ENCODE measurements around the gene OR2J2.
"Not testable (repeated sequence)": the region's sequence is repeated elsewhere in the genome, so short reads cannot be mapped to it uniquely, and the experiment has no call there.

The OR2J2 gene

DNA sequence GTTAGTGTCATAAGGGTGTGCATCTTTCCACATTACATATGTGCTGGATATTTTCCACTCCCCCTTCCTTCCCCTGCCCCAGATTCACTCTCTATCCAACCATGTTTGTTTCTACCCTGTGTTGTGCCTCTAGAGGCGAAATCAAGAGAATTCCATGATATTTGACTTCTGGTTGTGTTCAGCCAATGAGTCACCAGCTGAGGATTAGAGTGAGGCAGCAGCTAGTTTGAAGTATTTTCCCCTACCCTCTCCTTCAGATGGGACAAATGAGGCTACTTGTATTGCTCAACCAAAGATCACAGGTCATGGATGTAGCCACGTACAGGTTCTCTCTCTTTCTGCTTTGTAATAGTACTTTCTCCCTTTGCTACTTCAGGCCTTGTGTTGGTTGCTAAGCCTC, 24.5 kb upstream of the OR2J2 start:
- TF ChIP-seq, protein P1, sequence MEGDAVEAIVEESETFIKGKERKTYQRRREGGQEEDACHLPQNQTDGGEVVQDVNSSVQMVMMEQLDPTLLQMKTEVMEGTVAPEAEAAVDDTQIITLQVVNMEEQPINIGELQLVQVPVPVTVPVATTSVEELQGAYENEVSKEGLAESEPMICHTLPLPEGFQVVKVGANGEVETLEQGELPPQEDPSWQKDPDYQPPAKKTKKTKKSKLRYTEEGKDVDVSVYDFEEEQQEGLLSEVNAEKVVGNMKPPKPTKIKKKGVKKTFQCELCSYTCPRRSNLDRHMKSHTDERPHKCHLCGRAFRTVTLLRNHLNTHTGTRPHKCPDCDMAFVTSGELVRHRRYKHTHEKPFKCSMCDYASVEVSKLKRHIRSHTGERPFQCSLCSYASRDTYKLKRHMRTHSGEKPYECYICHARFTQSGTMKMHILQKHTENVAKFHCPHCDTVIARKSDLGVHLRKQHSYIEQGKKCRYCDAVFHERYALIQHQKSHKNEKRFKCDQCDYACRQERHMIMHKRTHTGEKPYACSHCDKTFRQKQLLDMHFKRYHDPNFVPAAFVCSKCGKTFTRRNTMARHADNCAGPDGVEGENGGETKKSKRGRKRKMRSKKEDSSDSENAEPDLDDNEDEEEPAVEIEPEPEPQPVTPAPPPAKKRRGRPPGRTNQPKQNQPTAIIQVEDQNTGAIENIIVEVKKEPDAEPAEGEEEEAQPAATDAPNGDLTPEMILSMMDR (IDR thresholded peaks at IDR 0.05; ENCODE audit: insufficient read depth, missing control alignments): no peak
- no peak for FAIRE-seq
- no peak for DNase-seq (ENCODE audit: insufficient read length, low spot score)

- TF ChIP-seq, protein P1 (IDR thresholded peaks at IDR 0.05; ENCODE audit: insufficient read depth, missing control alignments): no peak
- FAIRE-seq: no peak
- DNase-seq (ENCODE audit: insufficient read length, low spot score): no peak
Measured at GRCh38 chr6:29147074-29147473, 23.6 kb upstream of the OR2J2 start.

DNA sequence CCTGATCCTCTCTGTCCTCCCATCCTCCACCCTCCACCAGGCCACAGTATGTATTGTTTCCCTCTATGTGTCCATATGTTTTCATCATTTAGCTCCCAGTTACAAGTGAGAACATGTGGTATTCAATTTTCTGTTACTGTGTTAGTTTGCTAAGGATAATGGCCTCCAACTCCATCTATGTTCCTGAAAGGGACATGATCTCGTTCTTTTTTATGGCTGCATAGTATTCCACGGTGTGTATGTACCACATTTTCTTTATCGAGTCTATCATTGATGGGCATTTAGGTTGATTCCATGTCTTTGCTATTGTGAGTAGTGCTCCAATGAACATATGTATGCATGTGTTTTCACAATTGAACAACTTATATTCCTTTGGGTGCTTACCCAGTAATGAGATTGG, 21.3 kb upstream of the OR2J2 start:
- not testable (repeated sequence) for FAIRE-seq; DNase-seq (ENCODE audit: insufficient read length, low spot score)

GRCh38 chr6:29153083-29153482, 17.6 kb upstream of the OR2J2 start:
- DNase-seq (ENCODE audit: insufficient read length, low spot score) (no peak), FAIRE-seq (no peak)
- TF ChIP-seq, protein P1 (IDR thresholded peaks at IDR 0.05; ENCODE audit: insufficient read depth, missing control alignments): no peak

DNA sequence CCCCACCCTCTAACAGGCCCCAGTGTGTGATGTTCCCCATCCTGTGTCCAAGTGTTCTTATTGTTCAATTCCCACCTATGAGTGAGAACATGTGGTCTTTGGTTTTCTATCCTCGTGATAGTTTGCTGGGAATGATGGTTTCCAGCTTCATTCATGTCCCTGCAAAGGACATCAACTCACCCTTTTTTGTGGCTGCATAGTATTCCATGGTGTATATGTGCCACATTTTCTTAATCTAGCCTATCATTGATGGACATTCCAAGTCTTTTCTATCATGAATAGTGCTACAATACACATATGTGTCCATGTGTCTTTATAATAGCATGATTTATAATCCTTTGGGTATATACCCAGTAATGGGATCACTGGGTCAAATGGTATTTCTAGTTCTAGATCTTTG, 15.5 kb upstream of the OR2J2 start:
- not testable (repeated sequence) for DNase-seq (ENCODE audit: insufficient read length, low spot score); FAIRE-seq

- not testable (repeated sequence) for FAIRE-seq; DNase-seq (ENCODE audit: insufficient read length, low spot score)
Measured at GRCh38 chr6:29159922-29160321, 10.8 kb upstream of the OR2J2 start.

DNA sequence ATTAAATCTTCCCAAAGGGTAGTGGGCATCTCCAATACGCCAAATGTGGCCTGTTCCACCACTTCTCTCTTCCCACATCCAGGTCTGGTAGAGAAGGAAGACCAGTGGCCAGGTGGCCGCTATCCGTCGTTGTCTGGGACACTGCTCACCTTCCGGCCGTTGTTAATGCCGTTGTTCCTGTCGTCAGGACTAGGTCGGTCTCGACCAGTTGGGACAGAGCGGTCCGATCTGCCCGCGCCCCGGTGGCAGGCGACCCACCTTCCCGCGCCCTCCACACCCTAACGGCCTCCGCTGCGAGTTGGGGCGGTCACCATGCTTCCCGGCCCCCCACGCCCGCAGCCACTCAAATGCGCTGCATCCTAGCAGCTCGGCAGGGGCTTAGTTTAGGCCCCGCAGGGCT, 5.1 kb upstream of the OR2J2 start:
- DNase-seq (ENCODE audit: insufficient read length, low spot score); FAIRE-seq: not testable (repeated sequence)

DNA sequence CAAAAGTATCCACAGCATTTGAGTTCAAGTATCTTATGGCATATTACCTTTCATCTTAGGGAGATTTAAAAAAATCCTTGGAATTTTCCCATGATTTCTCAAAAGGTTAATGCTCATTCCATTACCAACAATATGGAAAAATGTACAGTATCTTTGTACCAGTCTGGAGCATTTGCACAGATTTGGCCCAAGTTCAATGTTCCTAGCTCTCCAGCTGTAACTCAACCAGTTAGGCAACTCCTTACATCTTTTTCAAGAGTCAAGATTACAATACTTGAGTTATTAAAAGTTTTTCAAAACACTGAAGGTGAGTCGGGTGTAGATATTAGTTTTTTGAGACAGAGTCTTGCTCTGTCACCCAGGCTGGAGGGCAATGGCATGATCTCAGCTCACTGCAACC, 1.0 kb downstream of the OR2J2 start:
- DNase-seq (ENCODE audit: insufficient read length, low spot score) (no peak), FAIRE-seq (no peak)
- TF ChIP-seq, protein P1 (IDR thresholded peaks at IDR 0.05; ENCODE audit: insufficient read depth, missing control alignments): no peak

DNA sequence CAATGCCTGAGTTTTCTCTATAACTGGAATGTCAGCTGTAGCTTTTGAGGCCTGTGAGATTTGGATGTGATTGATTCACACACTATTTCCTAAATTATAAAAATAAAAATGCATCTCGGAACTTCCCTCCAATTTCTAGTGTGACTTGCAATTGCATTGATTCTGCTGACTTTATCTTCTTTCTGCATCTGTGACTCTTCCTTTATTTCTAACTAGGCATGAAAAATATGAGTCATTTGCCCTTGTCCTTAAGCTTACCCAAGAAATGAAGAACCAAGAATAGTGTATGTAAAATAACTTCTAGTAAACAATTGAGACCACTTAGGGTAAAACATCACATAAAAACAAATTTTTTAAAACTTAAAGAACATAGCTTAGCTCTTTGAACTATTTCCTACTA, 12.9 kb downstream of the OR2J2 start:
- DNase-seq (ENCODE audit: insufficient read length, low spot score) (no peak), FAIRE-seq (no peak)
- TF ChIP-seq, protein P1 (IDR thresholded peaks at IDR 0.05; ENCODE audit: insufficient read depth, missing control alignments): no peak

DNA sequence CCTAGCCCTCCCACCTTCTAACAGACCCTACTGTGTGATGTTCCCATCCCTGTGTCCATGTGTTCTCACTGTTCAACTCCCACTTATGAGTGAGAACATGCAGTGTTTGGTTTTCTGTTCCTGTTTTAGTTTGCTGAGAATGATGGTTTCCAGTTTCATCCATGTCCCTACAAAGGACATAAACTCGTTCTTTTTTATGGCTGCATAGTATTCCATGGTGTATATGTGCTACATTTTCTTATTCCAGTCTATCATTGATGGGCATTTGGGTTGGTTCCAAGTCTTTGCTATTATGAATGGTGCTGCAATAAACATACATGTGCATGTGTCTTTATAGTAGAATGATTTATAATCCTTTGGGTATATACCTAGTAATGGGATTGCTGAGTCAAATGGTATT, 18.0 kb downstream of the OR2J2 start:
- not testable (repeated sequence) for FAIRE-seq; DNase-seq (ENCODE audit: insufficient read length, low spot score)
